ENCODE data around the gene SAMD4A.

Gene SAMD4A

GRCh38 chr14:54610051-54610977 is 43.4 kb downstream of the SAMD4A start:
- H3K36me3 Mint-ChIP-seq (ENCODE audit: low read depth) = peaks cover 21% of the 10 kb centered on the region
- TF ChIP-seq CTCF (IDR thresholded peaks at IDR 0.05) = no peak
- DNase-seq = no peak
- H3K27me3 Mint-ChIP-seq (ENCODE audit: low read depth, poor library complexity) = peaks cover 3% of the 10 kb centered on the region
- peaks cover 15% of the 10 kb centered on the region for H3K4me1 Mint-ChIP-seq
- H3K27ac Mint-ChIP-seq = no peak overlapping the region
- no peak overlapping the region for H3K4me3 Mint-ChIP-seq
- peaks cover 26% of the 10 kb centered on the region for H3K9me3 Mint-ChIP-seq

- H3K4me3 Mint-ChIP-seq = no peak overlapping the region
- peaks cover 16% of the 10 kb centered on the region for H3K9me3 Mint-ChIP-seq
- no peaks in the 10 kb centered on the region for H3K4me1 Mint-ChIP-seq
- DNase-seq = no peak
- no peaks in the 10 kb centered on the region for H3K36me3 Mint-ChIP-seq (ENCODE audit: low read depth)
- H3K27ac Mint-ChIP-seq = no peak overlapping the region
- no peaks in the 10 kb centered on the region for H3K27me3 Mint-ChIP-seq (ENCODE audit: low read depth, poor library complexity)
- TF ChIP-seq CTCF (IDR thresholded peaks at IDR 0.05) = no peak
These were observed 47.4 kb downstream of the SAMD4A start for GRCh38 chr14:54614296-54614695.

GRCh38 chr14:54617467-54617866 is 50.5 kb downstream of the SAMD4A start:
- H3K27ac Mint-ChIP-seq = no peak overlapping the region
- H3K4me3 Mint-ChIP-seq = no peak overlapping the region
- TF ChIP-seq CTCF (IDR thresholded peaks at IDR 0.05) = no peak
- H3K36me3 Mint-ChIP-seq (ENCODE audit: low read depth) = no peaks in the 10 kb centered on the region
- H3K4me1 Mint-ChIP-seq = no peaks in the 10 kb centered on the region
- peaks cover 20% of the 10 kb centered on the region for H3K9me3 Mint-ChIP-seq
- DNase-seq = no peak
- no peaks in the 10 kb centered on the region for H3K27me3 Mint-ChIP-seq (ENCODE audit: low read depth, poor library complexity)

GRCh38 chr14:54621686-54622085 is 54.8 kb downstream of the SAMD4A start:
- no peak overlapping the region for H3K27ac Mint-ChIP-seq
- peaks cover 25% of the 10 kb centered on the region for H3K4me1 Mint-ChIP-seq
- peaks cover 5% of the 10 kb centered on the region for H3K27me3 Mint-ChIP-seq (ENCODE audit: low read depth, poor library complexity)
- no peak for TF ChIP-seq CTCF (IDR thresholded peaks at IDR 0.05)
- H3K9me3 Mint-ChIP-seq = peaks cover 20% of the 10 kb centered on the region
- DNase-seq = no peak
- H3K36me3 Mint-ChIP-seq (ENCODE audit: low read depth) = no peaks in the 10 kb centered on the region
- H3K4me3 Mint-ChIP-seq = no peak overlapping the region

GRCh38 chr14:54622192-54622958 is 55.4 kb downstream of the SAMD4A start:
- Mint-ChIP-seq H3K9me3 (peaks cover 20% of the 10 kb centered on the region), H3K4me1 (peaks cover 32% of the 10 kb centered on the region), H3K27me3 (ENCODE audit: low read depth, poor library complexity) (peaks cover 6% of the 10 kb centered on the region), H3K36me3 (ENCODE audit: low read depth) (no peaks in the 10 kb centered on the region), H3K4me3 (no peak overlapping the region), H3K27ac (no peak overlapping the region)
- DNase-seq = no peak
- TF ChIP-seq CTCF (IDR thresholded peaks at IDR 0.05) = no peak

Data from nephron progenitor cell (in vitro differentiated cells).